Endothelial cell (in vitro differentiated cells): ENCODE measurements around the gene NDEL1. TPM values are rescaled to one million over a fixed set of nuclear protein-coding genes. Genes with fewer than 3 reads are reported as not detected.

Experiments used
- DNase-seq: peaks from one replicate; pipeline ENCODE4 v3.0.0; 2021; ENCODE audit warnings: low spot score
- H3K27ac Mint-ChIP-seq: one replicate; pipeline ENCODE4 v1.8.0; 2021; ENCODE audit warnings: mixed read lengths, inconsistent platforms; ENCODE audit not compliant: unreplicated experiment
- H3K27me3 Mint-ChIP-seq: one replicate; pipeline ENCODE4 v1.8.0; 2021; ENCODE audit warnings: mild to moderate bottlenecking, moderate library complexity, mixed read lengths, inconsistent platforms; ENCODE audit not compliant: unreplicated experiment
- H3K36me3 Mint-ChIP-seq: one replicate; pipeline ENCODE4 v1.8.0; 2021; ENCODE audit warnings: mild to moderate bottlenecking, low read depth, mixed read lengths, inconsistent platforms; ENCODE audit not compliant: unreplicated experiment
- H3K4me1 Mint-ChIP-seq: one replicate; pipeline ENCODE4 v1.8.0; 2021; ENCODE audit warnings: mild to moderate bottlenecking, mixed read lengths, inconsistent platforms; ENCODE audit not compliant: unreplicated experiment
- H3K4me3 Mint-ChIP-seq: one replicate; pipeline ENCODE4 v1.8.0; 2021; ENCODE audit warnings: mild to moderate bottlenecking, mixed read lengths, inconsistent platforms; ENCODE audit not compliant: unreplicated experiment
- H3K9me3 Mint-ChIP-seq: one replicate; pipeline ENCODE4 v1.8.0; 2021; ENCODE audit warnings: mixed read lengths, inconsistent platforms; ENCODE audit not compliant: unreplicated experiment
- total RNA-seq: library from RNA; stranded (reverse); fragmentation: NEBNext Ultra II Directional; extraction: Animal tissue kit (Norgen Biotek cat#: 25700); gene quantifications from one replicate; pipeline ENCODE4 v1.2.1, GENCODE V29; 2021; ENCODE audit not compliant: unreplicated experiment
- TF ChIP-seq, protein P1 (sequence below): fragments of 200-600 bp; sonication (generic); IDR thresholded peaks from one replicate; pipeline ENCODE4 v1.5.0; 2021; ENCODE audit warnings: antibody characterized with exemption; ENCODE audit not compliant: unreplicated experiment

NDEL1 gene
- total RNA-seq, 1 donor from 2014 or later, result 82.4 TPM

DNA sequence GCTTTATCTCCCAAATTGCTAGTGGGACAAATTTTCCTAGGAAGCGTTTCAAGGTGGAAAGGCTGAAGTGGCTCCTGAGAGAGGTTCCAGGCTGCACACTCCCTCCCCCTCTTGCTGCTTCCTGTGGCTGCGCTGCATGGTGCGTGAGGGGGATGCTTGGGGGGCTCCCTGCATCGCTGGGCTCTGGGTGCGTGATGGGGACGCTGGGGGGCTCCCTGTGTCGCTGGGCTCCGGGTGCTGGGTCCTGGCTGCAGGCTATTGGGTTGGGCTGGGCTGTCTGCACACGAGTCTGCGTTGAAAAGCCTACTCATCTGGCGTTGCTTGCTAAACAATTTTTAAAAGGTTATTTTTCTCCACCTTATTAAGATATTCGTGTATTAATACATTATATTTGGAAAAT lies 30.1 kb downstream of the NDEL1 start:
- Mint-ChIP-seq H3K27me3 (peaks cover 6% of the 10 kb centered on the region), H3K4me1 (no peaks in the 10 kb centered on the region), H3K36me3 (peaks cover 29% of the 10 kb centered on the region), H3K4me3 (no peak overlapping the region), H3K27ac (no peak overlapping the region), H3K9me3 (no peaks in the 10 kb centered on the region)
- no peak for DNase-seq
- TF ChIP-seq, protein P1, sequence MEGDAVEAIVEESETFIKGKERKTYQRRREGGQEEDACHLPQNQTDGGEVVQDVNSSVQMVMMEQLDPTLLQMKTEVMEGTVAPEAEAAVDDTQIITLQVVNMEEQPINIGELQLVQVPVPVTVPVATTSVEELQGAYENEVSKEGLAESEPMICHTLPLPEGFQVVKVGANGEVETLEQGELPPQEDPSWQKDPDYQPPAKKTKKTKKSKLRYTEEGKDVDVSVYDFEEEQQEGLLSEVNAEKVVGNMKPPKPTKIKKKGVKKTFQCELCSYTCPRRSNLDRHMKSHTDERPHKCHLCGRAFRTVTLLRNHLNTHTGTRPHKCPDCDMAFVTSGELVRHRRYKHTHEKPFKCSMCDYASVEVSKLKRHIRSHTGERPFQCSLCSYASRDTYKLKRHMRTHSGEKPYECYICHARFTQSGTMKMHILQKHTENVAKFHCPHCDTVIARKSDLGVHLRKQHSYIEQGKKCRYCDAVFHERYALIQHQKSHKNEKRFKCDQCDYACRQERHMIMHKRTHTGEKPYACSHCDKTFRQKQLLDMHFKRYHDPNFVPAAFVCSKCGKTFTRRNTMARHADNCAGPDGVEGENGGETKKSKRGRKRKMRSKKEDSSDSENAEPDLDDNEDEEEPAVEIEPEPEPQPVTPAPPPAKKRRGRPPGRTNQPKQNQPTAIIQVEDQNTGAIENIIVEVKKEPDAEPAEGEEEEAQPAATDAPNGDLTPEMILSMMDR, result no peak

DNA sequence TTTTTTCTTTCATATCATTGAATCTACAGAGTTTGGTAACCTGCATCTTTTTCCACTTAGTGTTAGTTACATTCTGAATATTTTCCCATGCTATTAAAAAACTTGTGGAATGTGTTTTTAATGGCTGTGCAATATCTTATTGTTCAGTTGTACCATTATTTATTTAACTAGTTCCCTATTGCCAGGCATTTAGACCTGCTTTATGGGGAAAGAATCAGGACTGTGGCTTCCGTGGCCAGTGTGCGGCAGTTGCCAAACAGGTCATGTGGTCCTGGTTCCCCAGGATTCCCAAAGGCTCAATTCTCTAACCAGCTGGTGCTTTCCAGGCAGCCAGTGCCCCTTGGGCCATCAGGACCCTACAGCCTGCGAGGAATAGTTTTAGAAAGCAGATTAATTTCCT lies 30.8 kb downstream of the NDEL1 start:
- no peak for DNase-seq
- Mint-ChIP-seq H3K4me1 (no peaks in the 10 kb centered on the region), H3K27ac (no peak overlapping the region)

DNA sequence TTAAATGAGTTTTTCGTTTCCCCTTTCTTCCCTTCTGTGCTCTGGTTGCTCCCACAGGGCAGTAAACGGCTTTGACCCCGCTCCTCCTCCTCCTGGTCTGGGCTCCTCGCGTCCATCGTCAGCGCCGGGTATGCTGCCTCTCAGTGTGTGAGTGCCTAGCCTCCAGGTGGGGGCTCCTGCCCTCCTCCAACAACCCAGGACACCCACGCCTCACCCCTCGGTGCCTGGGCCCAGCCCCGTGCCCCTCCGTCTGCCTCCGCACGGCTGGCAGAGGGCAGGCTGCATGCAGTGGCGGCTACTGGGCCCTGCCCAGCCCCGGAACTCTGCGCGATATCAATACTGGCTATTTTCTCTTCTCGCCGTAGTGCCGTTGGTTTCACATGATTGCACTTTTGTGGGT lies 31.2 kb downstream of the NDEL1 start:
- DNase-seq, result no peak

More for the DNA sequence above, 30.8 kb downstream of the NDEL1 start:
- TF ChIP-seq, protein P1, result no peak
- Mint-ChIP-seq H3K9me3 (no peaks in the 10 kb centered on the region), H3K27me3 (peaks cover 10% of the 10 kb centered on the region), H3K36me3 (peaks cover 29% of the 10 kb centered on the region), H3K4me3 (no peak overlapping the region)

DNA sequence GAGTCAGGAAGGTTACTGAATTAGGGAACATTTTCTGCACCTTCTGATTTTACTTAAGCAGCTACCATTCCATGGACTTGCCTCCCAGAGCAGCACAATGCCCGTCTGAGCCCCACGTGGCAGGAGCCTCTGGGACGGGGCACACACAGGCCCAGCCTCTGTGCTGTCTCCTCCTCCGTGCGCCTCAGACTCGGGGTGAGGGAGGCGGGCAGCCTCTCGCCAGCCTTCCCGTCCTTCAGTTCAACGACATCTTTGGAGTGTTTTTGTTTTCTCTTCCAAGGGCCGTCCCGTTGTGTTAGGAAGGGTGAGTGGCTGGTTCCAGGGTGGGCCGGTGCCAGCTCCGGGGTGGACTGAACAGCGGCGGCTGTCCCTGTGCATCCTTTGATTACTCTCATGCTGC lies 31.8 kb downstream of the NDEL1 start:
- TF ChIP-seq, protein P1, result no peak
- Mint-ChIP-seq H3K4me1 (no peaks in the 10 kb centered on the region), H3K36me3 (peaks cover 29% of the 10 kb centered on the region), H3K9me3 (no peaks in the 10 kb centered on the region), H3K27ac (no peak overlapping the region), H3K4me3 (peak overlapping the region; percentile 37), H3K27me3 (peaks cover 10% of the 10 kb centered on the region)
- DNase-seq, result no peak

More for the DNA sequence above, 31.2 kb downstream of the NDEL1 start:
- Mint-ChIP-seq H3K4me3 (no peak overlapping the region), H3K9me3 (no peaks in the 10 kb centered on the region), H3K4me1 (no peaks in the 10 kb centered on the region), H3K27me3 (peaks cover 10% of the 10 kb centered on the region), H3K36me3 (peaks cover 29% of the 10 kb centered on the region), H3K27ac (no peak overlapping the region)
- TF ChIP-seq, protein P1, result no peak

DNA sequence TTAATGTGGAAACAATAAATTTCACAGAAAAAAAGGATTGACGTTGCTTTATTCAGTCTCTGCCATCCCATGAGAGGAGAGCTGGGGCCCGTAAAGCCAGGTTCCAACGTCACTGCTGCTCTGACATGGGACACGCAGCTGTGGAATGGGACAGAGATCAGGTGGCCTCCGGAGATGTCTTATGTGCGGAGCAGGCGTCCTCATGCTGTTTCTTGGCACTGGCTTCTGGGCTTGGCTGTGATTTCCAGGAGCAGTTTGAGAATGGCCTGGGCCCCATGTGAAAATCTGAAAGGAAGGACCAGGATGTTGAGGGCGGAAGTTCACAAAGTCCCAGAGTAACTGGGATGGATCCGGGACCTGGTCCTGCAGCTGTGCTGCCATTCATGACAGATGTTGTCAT lies 32.4 kb downstream of the NDEL1 start:
- no peak for DNase-seq
- Mint-ChIP-seq H3K4me3 (peak overlapping the region; percentile 37), H3K27ac (no peak overlapping the region), H3K9me3 (no peaks in the 10 kb centered on the region), H3K36me3 (peaks cover 29% of the 10 kb centered on the region), H3K4me1 (no peaks in the 10 kb centered on the region), H3K27me3 (peaks cover 10% of the 10 kb centered on the region)
- TF ChIP-seq, protein P1, result no peak
